T1000 (cell line): Measurements from ENCODE around the gene PI16.

Experiments
- DNase-seq: peaks from one replicate; lab custom pipeline; 2025; ENCODE audit warnings: mixed read lengths; lab: John Stamatoyannopoulos, UW

The PI16 gene

DNA sequence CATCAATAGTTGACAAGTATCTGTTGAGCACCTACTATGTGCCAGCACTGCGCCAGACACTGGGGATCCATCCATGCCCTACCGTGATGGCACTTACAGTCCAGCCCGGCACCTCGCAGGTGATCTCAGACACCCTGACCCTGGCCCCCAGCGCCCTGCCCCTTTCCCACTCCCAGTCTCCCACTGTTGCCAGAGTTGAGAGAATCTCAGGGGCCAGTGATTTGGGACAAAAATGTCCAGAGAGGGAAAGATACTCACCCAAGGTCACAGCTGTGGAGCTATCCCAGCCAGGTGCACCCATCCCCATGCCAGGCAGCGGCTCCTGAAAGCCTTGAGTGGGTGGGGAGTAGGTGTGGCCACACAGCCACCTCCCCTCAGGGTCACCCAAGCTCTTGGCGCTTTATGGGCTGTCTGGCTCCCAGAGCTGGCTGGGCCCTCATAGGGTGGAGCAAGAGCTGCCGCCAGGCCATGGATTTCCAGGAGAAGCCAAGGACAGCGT lies 3.3 kb downstream of the PI16 start:
- DNase-seq, result no peak

DNA sequence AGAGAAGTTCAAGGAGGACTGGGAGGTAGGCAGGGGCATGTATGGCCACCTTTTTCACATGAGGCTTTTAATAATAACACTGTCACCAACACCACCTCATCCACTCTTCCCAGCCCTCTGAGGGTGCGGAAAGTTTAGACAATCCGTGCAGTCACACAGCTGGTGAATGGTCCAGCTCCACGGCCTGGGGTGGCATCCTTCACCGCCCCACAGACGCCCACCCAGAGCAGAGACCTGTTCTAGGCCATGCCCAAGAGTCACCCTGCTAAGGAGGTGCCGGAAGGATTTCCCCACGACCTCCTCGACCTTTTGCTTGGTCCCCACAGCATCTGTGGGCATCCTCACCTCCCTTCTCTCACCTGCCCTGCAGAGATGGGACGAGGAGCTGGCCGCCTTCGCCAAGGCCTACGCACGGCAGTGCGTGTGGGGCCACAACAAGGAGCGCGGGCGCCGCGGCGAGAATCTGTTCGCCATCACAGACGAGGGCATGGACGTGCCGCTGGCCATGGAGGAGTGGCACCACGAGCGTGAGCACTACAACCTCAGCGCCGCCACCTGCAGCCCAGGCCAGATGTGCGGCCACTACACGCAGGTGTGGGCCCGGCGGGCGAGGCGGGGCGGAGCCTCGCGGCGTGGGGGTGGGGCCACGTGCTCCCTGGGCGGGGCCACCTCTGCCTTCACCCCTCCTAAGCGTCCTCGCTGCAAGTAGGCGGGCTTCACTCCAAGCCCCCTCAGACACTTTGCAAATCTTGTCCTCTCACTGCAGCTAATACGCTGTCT lies 4.4 kb downstream of the PI16 start:
- DNase-seq, result no peak

DNA sequence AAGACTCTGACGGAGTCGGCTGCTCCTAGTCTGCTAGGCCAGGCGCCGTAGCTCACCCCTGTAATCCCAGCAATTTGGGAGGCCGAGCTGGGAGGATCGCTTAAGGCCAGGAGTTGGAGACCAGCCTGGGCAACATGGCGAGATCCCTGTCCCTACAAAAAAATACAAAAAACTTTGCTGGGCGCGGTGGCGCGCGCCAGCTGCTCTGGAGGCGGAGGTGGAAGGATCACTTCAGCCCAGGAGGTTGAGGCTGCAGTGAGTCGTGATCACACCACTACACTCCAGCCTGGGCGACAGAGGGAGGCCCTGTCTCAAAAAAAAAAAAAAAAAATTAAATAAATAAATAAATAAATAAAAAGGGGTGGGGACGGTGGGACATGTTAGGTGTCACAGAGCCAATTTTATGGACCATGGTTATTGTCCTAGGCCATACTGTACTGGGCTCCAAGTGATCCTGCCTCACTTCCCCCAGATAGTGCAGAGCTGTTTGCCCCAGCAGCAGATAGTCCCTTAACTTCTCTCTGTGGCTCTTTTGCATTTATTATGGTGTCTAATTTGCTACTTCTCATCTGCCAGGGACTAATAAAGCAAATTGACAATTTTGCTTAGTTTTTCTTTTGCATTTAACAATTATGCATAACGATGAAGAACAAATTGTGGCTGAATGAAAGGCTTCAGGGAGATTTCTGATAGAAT lies 5.2 kb downstream of the PI16 start:
- no peak for DNase-seq

DNA sequence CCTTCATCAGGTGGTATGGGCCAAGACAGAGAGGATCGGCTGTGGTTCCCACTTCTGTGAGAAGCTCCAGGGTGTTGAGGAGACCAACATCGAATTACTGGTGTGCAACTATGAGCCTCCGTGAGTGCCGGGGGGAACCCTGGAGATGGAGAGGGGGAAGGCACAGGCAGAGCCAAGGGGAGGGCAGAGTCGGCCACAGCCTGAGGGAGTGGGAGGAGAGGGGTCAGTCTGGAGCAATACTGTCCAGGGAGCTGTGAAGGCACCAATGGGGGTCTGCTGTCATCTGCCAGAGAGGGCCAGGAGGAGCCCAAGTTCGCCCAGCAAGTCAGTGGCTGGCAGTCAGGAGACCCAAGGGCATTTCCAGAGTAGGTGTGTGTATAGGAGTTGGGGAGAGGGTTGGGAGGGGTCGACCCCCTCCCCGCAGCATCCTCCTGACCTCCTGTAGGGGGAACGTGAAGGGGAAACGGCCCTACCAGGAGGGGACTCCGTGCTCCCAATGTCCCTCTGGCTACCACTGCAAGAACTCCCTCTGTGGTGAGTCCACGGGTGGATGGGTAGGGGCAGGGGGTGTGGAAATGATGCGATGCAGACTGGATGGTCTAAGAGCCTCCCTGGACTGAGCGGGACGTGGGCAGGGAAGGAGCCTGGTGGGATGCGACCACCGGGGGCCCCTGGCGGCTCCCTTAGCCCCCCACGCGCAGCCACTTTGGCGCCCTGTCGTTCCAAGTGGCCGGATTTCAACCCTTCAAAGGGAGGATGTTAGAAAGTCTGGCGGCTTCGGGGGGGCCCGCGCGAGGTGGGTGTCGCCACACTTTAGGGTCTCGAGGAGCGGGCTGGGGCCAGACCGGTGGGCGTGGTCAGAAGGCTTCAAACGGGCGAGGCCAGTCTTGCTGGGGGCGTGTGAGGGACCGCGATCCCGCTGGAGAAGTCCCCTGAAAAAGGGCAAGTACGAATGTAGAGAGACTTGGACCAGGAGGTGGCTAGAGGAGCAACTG lies 7.2 kb downstream of the PI16 start:
- no peak for DNase-seq

DNA sequence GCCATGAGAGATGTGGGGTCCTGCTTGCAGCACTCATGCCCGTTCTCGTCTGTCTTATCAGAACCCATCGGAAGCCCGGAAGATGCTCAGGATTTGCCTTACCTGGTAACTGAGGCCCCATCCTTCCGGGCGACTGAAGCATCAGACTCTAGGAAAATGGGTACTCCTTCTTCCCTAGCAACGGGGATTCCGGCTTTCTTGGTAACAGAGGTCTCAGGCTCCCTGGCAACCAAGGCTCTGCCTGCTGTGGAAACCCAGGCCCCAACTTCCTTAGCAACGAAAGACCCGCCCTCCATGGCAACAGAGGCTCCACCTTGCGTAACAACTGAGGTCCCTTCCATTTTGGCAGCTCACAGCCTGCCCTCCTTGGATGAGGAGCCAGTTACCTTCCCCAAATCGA lies 8.3 kb downstream of the PI16 start:
- no peak for DNase-seq

DNA sequence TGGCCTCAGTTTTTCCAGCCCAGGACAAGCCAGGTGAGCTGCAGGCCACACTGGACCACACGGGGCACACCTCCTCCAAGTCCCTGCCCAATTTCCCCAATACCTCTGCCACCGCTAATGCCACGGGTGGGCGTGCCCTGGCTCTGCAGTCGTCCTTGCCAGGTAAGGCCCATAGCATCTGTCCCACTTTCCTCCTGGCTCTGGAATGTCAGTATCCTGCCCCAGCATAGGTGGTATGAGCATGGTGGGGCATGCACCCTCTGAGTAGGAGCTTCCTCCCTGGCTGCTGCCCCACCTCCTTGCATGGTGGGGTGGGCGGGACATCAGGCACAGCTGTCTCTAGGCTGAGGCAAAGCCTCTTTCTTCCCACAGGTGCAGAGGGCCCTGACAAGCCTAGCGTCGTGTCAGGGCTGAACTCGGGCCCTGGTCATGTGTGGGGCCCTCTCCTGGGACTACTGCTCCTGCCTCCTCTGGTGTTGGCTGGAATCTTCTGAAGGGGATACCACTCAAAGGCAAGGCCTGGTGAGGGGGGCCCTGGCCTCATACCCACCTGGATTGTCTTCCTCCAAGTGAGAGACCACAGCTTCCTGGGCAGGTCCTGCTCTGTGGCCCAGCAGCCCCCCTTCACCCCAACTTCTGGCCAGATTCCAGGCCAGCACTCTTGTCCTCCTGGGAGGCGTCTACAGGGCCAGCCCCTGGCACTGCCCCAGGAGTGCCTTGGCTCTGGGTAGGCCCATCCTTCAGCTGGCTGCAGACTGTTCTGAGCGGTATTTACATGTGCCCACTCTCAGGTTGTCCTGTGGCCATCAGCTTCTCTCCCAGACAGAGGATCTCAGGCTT lies 9.1 kb downstream of the PI16 start:
- no peak for DNase-seq

DNA sequence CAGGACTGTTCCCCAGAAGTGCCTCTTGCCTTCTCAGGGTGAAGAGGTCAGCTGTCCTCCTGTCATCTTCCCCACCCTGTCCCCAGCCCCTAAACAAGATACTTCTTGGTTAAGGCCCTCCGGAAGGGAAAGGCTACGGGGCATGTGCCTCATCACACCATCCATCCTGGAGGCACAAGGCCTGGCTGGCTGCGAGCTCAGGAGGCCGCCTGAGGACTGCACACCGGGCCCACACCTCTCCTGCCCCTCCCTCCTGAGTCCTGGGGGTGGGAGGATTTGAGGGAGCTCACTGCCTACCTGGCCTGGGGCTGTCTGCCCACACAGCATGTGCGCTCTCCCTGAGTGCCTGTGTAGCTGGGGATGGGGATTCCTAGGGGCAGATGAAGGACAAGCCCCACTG lies 9.8 kb downstream of the PI16 start:
- no peak for DNase-seq

DNA sequence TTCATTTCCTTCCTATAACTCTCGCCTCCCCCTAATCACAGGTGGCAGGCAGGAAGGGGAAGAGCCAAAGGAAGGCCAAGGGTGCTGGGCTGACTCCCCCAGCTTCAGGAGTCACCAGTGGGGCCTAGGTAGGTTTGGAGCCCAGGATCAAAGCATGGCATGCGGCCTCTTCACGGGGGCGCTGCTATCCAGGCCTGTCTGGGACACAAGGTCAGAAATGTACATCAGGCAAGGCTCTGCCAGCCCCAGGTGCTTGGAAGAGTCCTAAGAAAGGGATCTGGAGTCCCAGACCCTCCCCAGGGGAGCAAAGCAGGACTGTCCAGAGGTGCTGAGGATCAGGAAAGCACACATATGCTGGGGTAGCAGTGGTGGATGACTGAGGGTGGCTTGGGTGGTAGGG lies 10.4 kb downstream of the PI16 start:
- DNase-seq, result no peak

DNA sequence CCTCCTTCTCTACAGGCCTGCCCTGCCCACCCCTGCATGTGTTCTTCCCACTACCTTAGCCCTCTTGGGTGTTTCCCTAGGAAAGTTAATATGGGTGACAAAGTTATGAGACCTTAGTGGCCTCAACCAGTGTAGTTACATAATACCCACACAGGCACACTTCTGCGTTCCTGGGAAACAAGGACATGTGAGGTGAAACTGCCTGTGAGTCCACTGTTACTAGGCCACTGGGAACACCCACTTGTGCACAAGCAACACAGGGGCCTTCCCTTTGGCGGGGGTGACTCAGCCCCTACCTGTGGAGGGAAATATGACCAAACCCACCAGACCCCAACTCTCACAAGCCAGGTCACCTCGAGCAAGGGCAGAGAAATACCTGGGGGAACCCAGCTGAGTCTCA lies 12.8 kb downstream of the PI16 start:
- no peak for DNase-seq

DNA sequence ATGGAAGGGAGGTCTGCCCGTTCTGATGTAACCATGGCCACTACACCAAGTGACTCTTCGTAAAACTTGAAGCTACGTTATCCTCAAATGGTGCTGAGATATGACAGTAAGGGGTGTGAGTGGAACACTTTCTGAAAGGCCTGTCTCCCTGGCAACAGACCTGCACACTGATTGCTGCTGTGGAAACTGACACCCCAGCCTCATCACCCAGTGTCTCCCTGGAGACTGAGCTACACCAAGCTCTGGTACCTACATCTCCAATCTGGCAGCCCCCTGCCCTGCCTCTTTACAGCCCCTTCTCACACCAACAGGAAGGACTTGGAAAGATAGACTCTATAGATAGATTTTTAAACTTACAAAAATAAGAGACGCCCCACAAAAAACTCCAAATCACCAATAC lies 13.2 kb downstream of the PI16 start:
- no peak for DNase-seq

DNA sequence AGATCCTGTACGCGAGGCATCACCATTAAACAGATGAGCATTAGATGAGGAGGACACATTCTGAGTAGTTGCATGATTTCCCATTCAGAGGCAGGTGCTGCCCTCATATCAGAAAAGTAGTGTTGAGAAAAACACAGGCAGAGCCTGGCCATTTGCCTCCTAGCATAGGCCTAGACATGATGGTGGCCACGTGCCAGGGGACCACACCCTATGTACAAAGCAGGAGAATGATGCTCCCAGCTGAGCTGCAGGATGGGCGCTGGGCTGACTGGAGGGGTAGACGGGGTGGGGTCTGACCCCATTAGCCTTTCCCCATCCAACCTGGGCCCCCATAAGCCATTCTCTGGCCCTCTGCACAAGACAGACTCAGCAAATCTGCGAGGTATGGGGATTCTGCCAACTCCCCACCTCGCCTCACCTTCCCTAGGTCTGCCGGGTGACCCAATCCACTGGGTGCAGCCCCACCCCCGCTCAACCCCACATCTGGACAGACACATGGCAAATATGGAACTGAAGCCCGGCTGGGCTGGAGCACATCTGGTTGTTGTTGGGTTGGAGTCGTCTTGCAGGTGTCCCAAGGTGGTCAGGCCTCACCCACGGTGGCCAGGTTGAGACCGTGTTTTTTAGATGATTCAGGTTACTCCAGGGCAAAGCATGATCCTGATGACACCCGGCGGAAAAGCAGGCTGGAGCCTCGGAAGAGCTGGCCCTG lies 13.9 kb downstream of the PI16 start:
- DNase-seq, result no peak

DNA sequence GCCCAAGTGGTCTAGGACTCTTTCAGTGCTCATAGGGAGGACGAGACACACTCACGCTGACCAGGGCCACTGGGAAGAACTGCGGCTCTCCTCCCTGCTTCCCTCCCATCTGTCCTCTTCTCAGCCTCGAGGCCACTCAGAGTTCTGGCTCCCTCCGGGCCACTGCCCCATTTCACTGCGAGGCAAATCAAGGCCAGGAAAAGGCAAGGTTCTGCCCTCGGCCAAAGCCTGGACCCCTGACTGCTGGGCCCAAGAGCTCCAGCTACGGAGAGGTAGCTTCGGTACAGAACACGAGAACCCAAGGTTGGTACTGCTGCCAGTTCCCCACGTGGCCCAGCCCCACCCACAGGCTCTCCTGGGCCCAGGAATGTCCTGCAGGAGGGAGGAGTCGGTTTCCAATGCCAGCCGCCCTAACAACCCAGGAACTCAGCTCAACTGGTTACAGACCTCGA lies 14.7 kb downstream of the PI16 start:
- no peak for DNase-seq

DNA sequence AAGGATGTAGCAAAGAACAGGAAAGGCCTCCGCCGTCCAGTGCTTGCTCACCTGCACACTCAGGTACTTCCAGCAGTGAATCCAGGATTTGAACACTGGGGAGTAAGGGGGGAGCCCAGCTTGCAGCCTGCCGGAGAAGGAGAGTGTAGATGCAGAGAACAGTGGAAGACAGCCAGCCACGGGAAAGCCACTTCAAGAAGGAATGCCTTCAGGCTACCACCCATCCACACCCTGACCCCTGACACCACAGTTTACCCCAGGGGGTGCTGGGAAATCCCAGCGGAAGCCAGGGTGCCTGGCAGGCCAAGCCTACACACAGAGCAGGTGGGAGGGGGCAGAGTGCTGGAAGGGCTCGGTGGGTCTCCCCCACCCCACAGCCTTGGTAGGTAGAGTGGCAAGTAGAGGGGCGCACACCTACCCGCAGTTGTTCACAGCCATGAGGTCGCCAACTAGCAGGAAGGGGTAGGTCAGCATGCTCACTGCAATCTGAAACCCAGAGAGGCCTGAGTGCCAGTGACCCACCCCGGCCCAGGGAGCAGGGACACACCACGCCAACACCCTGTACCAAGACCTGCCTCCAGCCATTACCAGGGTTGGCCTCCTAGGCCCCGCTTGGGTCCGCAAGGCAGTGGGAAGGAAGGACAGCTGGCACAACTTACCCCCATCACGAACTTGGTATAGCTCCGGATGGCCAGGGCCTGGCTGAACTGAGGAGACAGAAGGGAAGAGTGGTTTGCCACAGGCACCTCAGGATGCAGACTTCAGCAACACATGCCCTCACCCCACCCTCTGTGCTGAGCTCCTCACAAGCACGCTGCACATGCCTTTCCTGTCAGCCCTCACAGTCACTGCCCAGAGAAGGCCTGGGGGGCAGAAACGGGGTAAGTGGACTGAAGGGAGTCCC lies 15.7 kb downstream of the PI16 start:
- DNase-seq, result no peak

DNA sequence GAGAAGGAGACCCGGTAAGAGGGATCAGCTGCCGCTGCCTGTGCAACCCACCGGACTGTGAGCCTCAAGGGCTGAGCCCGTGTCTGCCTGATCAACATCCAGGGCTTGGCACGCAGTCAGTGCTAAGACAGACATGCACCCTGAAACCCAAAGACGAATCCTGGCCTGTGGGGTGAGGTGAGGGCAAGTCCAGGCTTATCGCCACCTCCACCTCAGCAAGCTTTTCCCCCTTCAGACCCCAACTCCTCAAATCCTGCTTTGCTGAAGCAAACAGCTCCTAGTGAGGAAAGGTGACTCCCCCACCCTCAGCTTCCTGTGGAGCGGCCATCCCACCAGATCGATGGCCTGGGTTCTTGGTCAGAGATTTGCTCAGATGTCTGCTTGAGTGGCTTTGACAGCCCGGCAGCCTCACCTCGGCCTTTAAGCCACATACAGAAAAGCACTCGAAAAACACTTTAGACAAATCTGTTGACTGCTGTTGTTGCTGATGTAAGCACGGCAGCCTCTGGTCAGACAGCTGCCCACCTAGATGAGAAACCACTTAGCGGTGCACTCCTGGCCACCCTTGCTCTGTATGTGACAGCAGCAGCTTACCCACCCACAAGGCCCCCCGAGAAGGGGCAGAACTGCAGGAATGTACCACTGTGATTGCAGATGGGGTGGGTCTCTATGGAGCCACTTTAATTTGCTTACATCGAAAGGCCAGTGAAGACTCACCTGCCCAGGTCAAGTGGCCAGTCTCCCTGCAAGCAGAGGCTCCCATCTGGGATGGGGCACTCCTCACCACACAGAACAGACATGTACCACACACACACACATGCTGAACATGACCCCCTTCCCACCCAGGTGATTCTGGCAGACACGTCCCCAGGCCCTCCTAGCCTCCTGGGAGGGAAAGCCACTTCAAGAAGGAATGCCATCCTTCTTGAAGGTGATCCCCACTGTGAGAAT lies 16.6 kb downstream of the PI16 start:
- DNase-seq, result no peak

DNA sequence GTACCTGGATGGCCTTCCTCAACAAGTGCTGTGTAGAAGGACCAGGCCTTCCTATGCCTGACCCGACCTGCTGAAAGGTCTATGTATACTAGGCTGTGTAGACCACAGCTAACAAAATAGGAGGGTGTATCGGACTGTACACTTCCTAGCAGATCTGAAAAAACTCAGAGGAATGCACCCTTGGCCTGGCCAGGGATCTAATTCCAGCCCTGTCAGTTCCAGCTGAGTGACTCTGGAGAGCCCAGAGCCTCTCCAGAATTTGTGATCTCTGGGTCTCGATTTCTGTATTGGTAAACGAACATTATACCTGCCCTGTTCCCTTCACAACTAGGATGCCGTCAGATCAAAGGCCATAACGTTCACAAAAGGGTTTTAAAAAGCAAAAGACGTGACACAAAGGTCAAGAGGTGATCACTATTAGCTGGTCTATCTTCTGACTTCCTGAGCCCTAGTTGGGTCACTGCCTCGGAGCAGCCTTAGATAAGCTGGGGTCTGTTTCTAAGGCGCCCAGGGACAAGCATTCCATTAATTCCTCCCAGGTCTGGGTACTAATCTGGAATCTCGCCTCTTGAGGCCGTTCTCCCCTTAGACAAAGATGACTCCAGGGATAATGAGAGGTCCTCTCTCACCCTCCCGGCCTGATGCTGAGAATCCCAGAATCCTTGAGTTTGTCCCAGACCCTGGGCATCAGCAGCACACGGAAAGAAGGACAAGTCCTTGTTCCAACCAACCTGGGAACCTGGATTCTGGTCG lies 17.6 kb downstream of the PI16 start:
- DNase-seq, result no peak

DNA sequence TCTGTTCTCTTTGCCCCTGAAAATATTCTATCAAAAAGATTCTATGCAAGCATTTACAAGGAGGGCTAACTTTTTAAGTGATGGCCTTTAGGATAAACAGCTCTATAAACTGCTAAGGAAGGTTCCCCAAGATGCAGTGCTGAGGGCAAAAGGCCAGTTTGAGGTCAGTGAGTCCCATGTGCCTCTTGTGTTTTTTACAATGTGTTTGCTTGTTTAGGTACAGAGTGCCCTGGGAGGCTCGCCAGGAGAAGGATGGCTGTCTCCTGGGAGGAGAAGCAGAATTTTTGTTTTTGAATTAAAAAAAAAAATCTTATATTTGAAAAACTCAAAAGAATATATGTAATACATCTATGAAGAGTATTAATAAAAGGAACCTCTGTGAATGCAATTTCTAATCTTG lies 18.7 kb downstream of the PI16 start:
- DNase-seq, result no peak

DNA sequence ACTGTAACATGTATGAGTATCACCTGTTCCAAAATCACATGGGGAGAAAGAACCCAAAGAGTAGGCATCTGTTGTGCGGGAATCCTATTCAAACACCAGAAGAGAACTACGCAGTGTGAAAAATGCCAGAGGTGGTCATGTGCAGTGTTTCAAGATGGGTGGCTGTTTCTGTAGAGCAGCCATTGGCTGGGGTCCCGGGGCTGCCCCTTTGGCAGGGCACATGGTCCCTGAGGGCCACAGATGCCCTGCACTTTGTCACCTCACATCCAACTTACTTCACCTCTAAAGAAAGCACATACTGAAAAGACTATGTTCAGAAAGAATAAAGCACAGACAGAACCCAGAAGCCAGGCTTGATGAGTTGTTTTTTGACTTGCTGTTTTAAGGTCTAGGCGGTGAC lies 19.1 kb downstream of the PI16 start:
- no peak for DNase-seq
